HEK293 (cell line): ENCODE data around the gene CCR3.

Source experiments
- CTCF ChIA-PET: fragments of 350-600 bp; formaldehyde crosslinking; extraction: SDS; loops from one replicate; lab custom pipeline; 2021; ENCODE audit warnings: antibody characterized with exemption; lab: Yijun Ruan, JAX
- POLR2A ChIA-PET: fragments of 300-600 bp; formaldehyde crosslinking; extraction: SDS; loops from one replicate; lab custom pipeline; 2020; ENCODE audit warnings: antibody characterized with exemption, inconsistent platforms; lab: Yijun Ruan, JAX
- H3K27ac ChIP-seq: fragments of 200-500 bp; sonication (Bioruptor generic); 2 replicates; pipeline ENCODE4 v1.5.1; 2014; ENCODE audit warnings: low read depth, low read length, control low read depth, inconsistent platforms; ENCODE audit errors: extremely low read depth
- H3K36me3 ChIP-seq, 2 experiments: fragments of 200-500 bp in 1 of 2; sonication (Bioruptor generic) in 1 of 2; 1 replicate in 1 of 2; 2 replicates in 1 of 2; pipeline ENCODE4 v1.5.1; 2014 to 2017; ENCODE audit warnings: inconsistent platforms in 2 of 2, low read length in 2 of 2; ENCODE audit not compliant: control insufficient read depth in 2 of 2, insufficient read depth in 1 of 2
- H3K4me1 ChIP-seq: fragments of 200-500 bp; sonication (Bioruptor generic); 2 replicates; pipeline ENCODE4 v1.5.1; 2014; ENCODE audit warnings: mild to moderate bottlenecking, low read length, inconsistent platforms; ENCODE audit not compliant: control insufficient read depth, insufficient read depth
- H3K4me3 ChIP-seq: 2 replicates; pipeline ENCODE4 v1.5.1; 2011; ENCODE audit warnings: low read depth, mild to moderate bottlenecking, control low read depth, low read length, moderate library complexity
- H3K9me3 ChIP-seq: fragments of 200-500 bp; sonication (Bioruptor generic); 2 replicates; pipeline ENCODE4 v1.5.1; 2014; ENCODE audit warnings: low read depth, low read length, inconsistent platforms; ENCODE audit not compliant: control insufficient read depth, insufficient read depth
- EGR2 ChIP-seq: fragments of 450-650 bp; formaldehyde crosslinking; IDR thresholded peaks from 2 replicates; pipeline ENCODE4 v1.5.1; 2016; ENCODE audit warnings: low read depth, missing biosample characterization, missing genetic modification characterization
- GLIS1 ChIP-seq: fragments of 450-650 bp; formaldehyde crosslinking; IDR thresholded peaks from 2 replicates; pipeline ENCODE4 v1.5.1; 2016; ENCODE audit warnings: missing biosample characterization, missing genetic modification characterization
- TRIM28 ChIP-seq: IDR thresholded peaks from 2 replicates; pipeline ENCODE4 v1.6.1; 2011; ENCODE audit warnings: low read length, control low read depth, borderline replicate concordance
- ZBTB20 ChIP-seq: fragments of 450-650 bp; formaldehyde crosslinking; IDR thresholded peaks from 2 replicates; pipeline ENCODE4 v1.5.1; 2016; ENCODE audit warnings: missing biosample characterization, missing genetic modification characterization
- ZEB2 ChIP-seq: fragments of 450-650 bp; formaldehyde crosslinking; IDR thresholded peaks from 2 replicates; pipeline ENCODE4 v1.5.1; 2016; ENCODE audit warnings: missing biosample characterization, missing genetic modification characterization
- ZFP41 ChIP-seq: fragments of 450-650 bp; formaldehyde crosslinking; IDR thresholded peaks from 2 replicates; pipeline ENCODE4 v1.5.1; 2016; ENCODE audit warnings: missing biosample characterization, missing genetic modification characterization, borderline replicate concordance
- ZIC2 ChIP-seq: fragments of 450-650 bp; formaldehyde crosslinking; IDR thresholded peaks from 2 replicates; pipeline ENCODE4 v1.5.1; 2016; ENCODE audit warnings: missing biosample characterization, missing genetic modification characterization
- ZNF157 ChIP-seq: fragments of 450-650 bp; formaldehyde crosslinking; IDR thresholded peaks from 2 replicates; pipeline ENCODE4 v1.5.1; 2016; ENCODE audit warnings: missing biosample characterization, missing genetic modification characterization
- ZNF16 ChIP-seq: fragments of 450-650 bp; formaldehyde crosslinking; IDR thresholded peaks from 2 replicates; pipeline ENCODE4 v1.5.1; 2016; ENCODE audit warnings: low read depth, missing biosample characterization, missing genetic modification characterization
- ZNF174 ChIP-seq: fragments of 450-650 bp; formaldehyde crosslinking; IDR thresholded peaks from 2 replicates; pipeline ENCODE4 v1.5.0; 2017; ENCODE audit warnings: missing biosample characterization, mild to moderate bottlenecking, missing genetic modification characterization
- ZNF23 ChIP-seq: fragments of 450-650 bp; formaldehyde crosslinking; IDR thresholded peaks from 2 replicates; pipeline ENCODE4 v1.5.1; 2016; ENCODE audit warnings: missing biosample characterization, missing genetic modification characterization, borderline replicate concordance
- ZNF24 ChIP-seq: fragments of 450-650 bp; formaldehyde crosslinking; IDR thresholded peaks from 2 replicates; pipeline ENCODE4 v1.5.1; 2016; ENCODE audit warnings: missing biosample characterization, missing genetic modification characterization
- ZNF366 ChIP-seq: fragments of 450-650 bp; formaldehyde crosslinking; conservative IDR thresholded peaks from 2 replicates; pipeline ENCODE4 v1.5.1; 2016; ENCODE audit warnings: missing biosample characterization, missing genetic modification characterization
- ZNF514 ChIP-seq: fragments of 450-650 bp; formaldehyde crosslinking; IDR thresholded peaks from 2 replicates; pipeline ENCODE4 v1.5.1; 2016; ENCODE audit warnings: missing biosample characterization, missing genetic modification characterization
- ZNF561 ChIP-seq: fragments of 450-650 bp; IDR thresholded peaks from 2 replicates; pipeline ENCODE4 v1.5.1; 2018; ENCODE audit warnings: missing biosample characterization, missing genetic modification characterization, borderline replicate concordance
- ZNF670 ChIP-seq: fragments of 450-650 bp; formaldehyde crosslinking; IDR thresholded peaks from 2 replicates; pipeline ENCODE4 v1.5.1; 2016; ENCODE audit warnings: missing biosample characterization, missing genetic modification characterization, low read depth
- ZNF776 ChIP-seq: fragments of 450-650 bp; formaldehyde crosslinking; IDR thresholded peaks from 2 replicates; pipeline ENCODE4 v1.5.0; 2017; ENCODE audit warnings: missing biosample characterization, missing genetic modification characterization, borderline replicate concordance
- ZNF843 ChIP-seq: fragments of 450-650 bp; formaldehyde crosslinking; IDR thresholded peaks from 2 replicates; pipeline ENCODE4 v1.5.1; 2016; ENCODE audit warnings: missing biosample characterization, missing genetic modification characterization
- TF ChIP-seq, protein P1 (sequence below): fragments of 450-650 bp; formaldehyde crosslinking; conservative IDR thresholded peaks from 2 replicates; pipeline ENCODE4 v1.5.1; 2016; ENCODE audit warnings: low read depth, missing biosample characterization, missing genetic modification characterization
- TF ChIP-seq, protein P2 (sequence below): fragments of 450-650 bp; formaldehyde crosslinking; IDR thresholded peaks from 2 replicates; pipeline ENCODE4 v1.5.1; 2016; ENCODE audit warnings: missing biosample characterization, missing genetic modification characterization, borderline replicate concordance
- TF ChIP-seq, protein P3 (sequence below): fragments of 450-650 bp; formaldehyde crosslinking; IDR thresholded peaks from 2 replicates; pipeline ENCODE4 v1.5.1; 2016; ENCODE audit warnings: missing biosample characterization, missing genetic modification characterization

Gene CCR3

DNA sequence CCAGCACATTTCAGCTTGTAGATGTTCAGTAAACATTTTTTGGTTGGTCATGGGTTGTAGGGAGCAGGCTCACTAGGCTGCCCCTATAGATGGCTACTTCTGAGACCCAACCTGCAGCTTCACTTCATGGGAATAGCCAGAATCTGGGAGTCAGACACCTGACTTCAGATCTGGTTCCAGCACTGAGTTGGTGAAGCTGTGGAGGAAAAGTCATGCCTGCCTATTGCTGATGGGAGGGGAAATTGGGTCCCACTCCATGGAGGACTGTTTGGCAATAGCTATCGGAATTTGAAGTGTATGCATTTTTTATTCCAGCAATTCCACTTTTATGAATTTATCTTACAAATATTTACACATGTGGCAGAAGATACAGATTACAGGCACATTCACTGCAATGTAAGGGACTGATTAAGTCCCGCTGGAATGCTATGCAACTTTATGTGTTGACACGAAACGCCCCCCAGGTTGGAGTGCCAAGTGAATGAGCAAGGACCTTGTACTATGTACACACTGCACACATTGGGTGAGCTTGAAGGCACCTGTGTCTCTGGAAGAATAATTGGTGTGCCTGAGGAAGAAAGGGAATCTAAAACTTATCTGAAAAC, 26.3 kb upstream of the CCR3 start:
- ChIA-PET POLR2A (no interaction called here), CTCF (interaction anchor here (0.6 to 2.3 kb wide), 7 partner anchors 8 to 247 kb away, joined by 3 to 21 read pairs (median 3); partner anchors contain the start of genes CCR1 and CCR5)
- no peaks in the 10 kb centered on the region for H3K4me1 ChIP-seq
- TF ChIP-seq ZNF670 (no peak), ZNF366 (tag by site-specific recombination) (no peak), ZBTB20 (no peak), GLIS1 (no peak)
- TF ChIP-seq, protein P1, sequence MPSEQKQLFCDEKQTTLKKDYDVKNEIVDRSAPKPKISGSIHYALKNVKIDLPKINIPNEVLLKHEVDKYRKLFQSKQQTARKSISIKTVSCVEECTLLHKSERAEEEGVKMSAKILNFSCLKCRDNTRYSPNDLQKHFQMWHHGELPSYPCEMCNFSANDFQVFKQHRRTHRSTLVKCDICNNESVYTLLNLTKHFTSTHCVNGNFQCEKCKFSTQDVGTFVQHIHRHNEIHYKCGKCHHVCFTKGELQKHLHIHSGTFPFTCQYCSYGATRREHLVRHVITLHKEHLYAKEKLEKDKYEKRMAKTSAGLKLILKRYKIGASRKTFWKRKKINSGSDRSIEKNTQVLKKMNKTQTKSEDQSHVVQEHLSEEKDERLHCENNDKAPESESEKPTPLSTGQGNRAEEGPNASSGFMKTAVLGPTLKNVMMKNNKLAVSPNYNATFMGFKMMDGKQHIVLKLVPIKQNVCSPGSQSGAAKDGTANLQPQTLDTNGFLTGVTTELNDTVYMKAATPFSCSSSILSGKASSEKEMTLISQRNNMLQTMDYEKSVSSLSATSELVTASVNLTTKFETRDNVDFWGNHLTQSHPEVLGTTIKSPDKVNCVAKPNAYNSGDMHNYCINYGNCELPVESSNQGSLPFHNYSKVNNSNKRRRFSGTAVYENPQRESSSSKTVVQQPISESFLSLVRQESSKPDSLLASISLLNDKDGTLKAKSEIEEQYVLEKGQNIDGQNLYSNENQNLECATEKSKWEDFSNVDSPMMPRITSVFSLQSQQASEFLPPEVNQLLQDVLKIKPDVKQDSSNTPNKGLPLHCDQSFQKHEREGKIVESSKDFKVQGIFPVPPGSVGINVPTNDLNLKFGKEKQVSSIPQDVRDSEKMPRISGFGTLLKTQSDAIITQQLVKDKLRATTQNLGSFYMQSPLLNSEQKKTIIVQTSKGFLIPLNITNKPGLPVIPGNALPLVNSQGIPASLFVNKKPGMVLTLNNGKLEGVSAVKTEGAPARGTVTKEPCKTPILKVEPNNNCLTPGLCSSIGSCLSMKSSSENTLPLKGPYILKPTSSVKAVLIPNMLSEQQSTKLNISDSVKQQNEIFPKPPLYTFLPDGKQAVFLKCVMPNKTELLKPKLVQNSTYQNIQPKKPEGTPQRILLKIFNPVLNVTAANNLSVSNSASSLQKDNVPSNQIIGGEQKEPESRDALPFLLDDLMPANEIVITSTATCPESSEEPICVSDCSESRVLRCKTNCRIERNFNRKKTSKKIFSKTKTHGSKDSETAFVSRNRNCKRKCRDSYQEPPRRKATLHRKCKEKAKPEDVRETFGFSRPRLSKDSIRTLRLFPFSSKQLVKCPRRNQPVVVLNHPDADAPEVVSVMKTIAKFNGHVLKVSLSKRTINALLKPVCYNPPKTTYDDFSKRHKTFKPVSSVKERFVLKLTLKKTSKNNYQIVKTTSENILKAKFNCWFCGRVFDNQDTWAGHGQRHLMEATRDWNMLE (tag by site-specific recombination): no peak
- TF ChIP-seq, all 188 proteins: peak for 0
- H3K9me3 ChIP-seq: no peaks in the 10 kb centered on the region
- H3K4me3 ChIP-seq: no peak overlapping the region
- no peak overlapping the region for H3K27ac ChIP-seq
- H3K36me3 ChIP-seq: no peaks in the 10 kb centered on the region

DNA sequence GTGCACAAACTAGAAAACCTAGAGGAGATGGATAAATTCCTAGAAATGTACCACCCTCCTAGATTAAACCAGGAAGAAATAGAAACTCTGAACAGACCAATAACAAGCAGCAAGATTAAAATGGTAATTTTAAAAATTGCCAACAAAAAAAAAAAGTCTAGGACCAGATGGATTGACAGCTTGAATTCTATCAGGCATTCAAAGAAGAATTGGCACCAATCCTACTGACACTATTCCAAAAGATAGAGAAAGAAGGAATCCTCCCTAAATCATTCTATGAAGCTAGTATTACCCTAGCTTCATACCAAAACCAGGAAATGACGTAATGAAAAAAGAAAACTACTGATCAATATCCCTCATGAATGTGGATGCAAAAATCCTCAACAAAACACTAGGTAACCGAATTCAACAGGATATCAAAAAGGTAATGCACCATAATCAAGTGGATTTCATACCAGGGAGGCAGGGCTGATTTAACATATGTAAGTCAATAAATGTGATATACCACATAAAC, 24.0 kb upstream of the CCR3 start:
- Histone ChIP-seq H3K36me3 (no peaks in the 10 kb centered on the region), H3K4me1 (no peaks in the 10 kb centered on the region), H3K9me3 (no peaks in the 10 kb centered on the region)
- ChIA-PET POLR2A (no interaction called here), CTCF (interaction anchor here (0.6 to 1.5 kb wide), 4 partner anchors 9 to 162 kb away, joined by 3 to 5 read pairs (median 4); partner anchors contain the start of gene CCR1)
- TF ChIP-seq ZNF776 (tag by site-specific recombination): no peak
- TF ChIP-seq, all 188 proteins: peak for 0
- H3K27ac ChIP-seq: no peak overlapping the region
- H3K4me3 ChIP-seq: no peak overlapping the region

DNA sequence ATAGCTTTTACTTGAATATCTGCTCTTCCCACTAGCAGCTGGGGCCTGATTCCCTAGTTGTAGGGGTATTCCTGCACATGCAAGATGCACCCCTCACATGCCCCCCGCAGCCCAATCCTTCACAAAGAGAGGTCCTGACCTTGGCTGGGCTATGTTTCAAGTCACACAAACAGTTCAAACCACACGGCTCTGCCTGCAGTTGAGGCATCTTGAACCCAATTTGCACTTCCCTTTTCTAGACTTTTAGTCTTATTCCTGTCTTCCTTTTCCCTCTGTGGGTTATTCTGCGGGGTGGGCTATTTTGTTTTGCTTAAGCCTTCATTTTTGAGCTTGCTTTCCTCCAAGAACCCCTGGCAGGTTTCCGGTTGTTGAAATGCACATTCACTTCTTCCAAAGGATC, 20.9 kb upstream of the CCR3 start:
- Histone ChIP-seq H3K4me3 (no peak overlapping the region), H3K27ac (no peak overlapping the region), H3K4me1 (no peaks in the 10 kb centered on the region), H3K9me3 (no peaks in the 10 kb centered on the region), H3K36me3 (no peaks in the 10 kb centered on the region)
- ChIA-PET POLR2A (no interaction called here), CTCF (no interaction called here)
- TF ChIP-seq ZNF561 (tag by site-specific recombination) (no peak), ZIC2 (tag by site-specific recombination) (no peak), ZNF16 (tag by site-specific recombination) (no peak), ZNF514 (tag by site-specific recombination) (no peak), EGR2 (tag by site-specific recombination) (no peak), TRIM28 (no peak), ZNF157 (tag by site-specific recombination) (no peak), ZFP41 (tag by site-specific recombination) (no peak), ZNF23 (tag by site-specific recombination) (no peak), ZBTB20 (no peak), ZNF24 (tag by site-specific recombination) (no peak), ZNF174 (tag by site-specific recombination) (no peak), ZNF843 (tag by site-specific recombination) (no peak), ZEB2 (tag by site-specific recombination) (no peak)
- TF ChIP-seq, protein P2, sequence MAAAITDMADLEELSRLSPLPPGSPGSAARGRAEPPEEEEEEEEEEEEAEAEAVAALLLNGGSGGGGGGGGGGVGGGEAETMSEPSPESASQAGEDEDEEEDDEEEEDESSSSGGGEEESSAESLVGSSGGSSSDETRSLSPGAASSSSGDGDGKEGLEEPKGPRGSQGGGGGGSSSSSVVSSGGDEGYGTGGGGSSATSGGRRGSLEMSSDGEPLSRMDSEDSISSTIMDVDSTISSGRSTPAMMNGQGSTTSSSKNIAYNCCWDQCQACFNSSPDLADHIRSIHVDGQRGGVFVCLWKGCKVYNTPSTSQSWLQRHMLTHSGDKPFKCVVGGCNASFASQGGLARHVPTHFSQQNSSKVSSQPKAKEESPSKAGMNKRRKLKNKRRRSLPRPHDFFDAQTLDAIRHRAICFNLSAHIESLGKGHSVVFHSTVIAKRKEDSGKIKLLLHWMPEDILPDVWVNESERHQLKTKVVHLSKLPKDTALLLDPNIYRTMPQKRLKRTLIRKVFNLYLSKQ: no peak
- TF ChIP-seq, protein P3, sequence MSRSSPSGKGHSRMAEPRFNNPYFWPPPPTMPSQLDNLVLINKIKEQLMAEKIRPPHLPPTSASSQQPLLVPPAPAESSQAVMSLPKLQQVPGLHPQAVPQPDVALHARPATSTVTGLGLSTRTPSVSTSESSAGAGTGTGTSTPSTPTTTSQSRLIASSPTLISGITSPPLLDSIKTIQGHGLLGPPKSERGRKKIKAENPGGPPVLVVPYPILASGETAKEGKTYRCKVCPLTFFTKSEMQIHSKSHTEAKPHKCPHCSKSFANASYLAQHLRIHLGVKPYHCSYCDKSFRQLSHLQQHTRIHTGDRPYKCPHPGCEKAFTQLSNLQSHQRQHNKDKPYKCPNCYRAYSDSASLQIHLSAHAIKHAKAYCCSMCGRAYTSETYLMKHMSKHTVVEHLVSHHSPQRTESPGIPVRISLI (tag by site-specific recombination): no peak
